Smooth muscle cell (in vitro differentiated cells): Measurements from ENCODE around the gene VWA5B2. TPM values are rescaled to one million over a fixed set of nuclear protein-coding genes. Genes with fewer than 3 reads are reported as not detected.

Experiments
- DNase-seq: peaks from one replicate; lab custom pipeline; 2025; ENCODE audit not compliant: unreplicated experiment; lab: John Stamatoyannopoulos, UW
- H2AFZ ChIP-seq: fragments of 200-600 bp; sonication (generic); 2 replicates; pipeline ENCODE4 v1.6.0; 2016; ENCODE audit warnings: antibody characterized with exemption, low read depth, mild to moderate bottlenecking
- H3F3A ChIP-seq: fragments of 200-600 bp; sonication (generic); 2 replicates; pipeline ENCODE4 v1.6.0; 2017; ENCODE audit warnings: antibody characterized with exemption, low read depth
- H3K27ac ChIP-seq: fragments of 200-600 bp; sonication (generic); 2 replicates; pipeline ENCODE4 v1.5.1; 2016; ENCODE audit warnings: low read depth, mild to moderate bottlenecking
- H3K27me3 ChIP-seq: fragments of 200-600 bp; sonication (generic); 2 replicates; pipeline ENCODE4 v1.6.1; 2016; ENCODE audit warnings: low read depth, mild to moderate bottlenecking
- H3K36me3 ChIP-seq: fragments of 200-600 bp; sonication (generic); 2 replicates; pipeline ENCODE4 v1.5.1; 2016; ENCODE audit warnings: low read depth
- H3K4me1 ChIP-seq: fragments of 200-600 bp; sonication (generic); 2 replicates; pipeline ENCODE4 v1.5.1; 2016; ENCODE audit warnings: low read depth
- H3K4me2 ChIP-seq: fragments of 200-600 bp; sonication (generic); 2 replicates; pipeline ENCODE4 v1.6.0; 2016; ENCODE audit warnings: mild to moderate bottlenecking
- H3K4me3 ChIP-seq: fragments of 200-600 bp; sonication (generic); 2 replicates; pipeline ENCODE4 v1.5.1; 2016; ENCODE audit warnings: mild to moderate bottlenecking
- H3K79me2 ChIP-seq: fragments of 200-600 bp; sonication (generic); 2 replicates; pipeline ENCODE4 v1.6.0; 2016; ENCODE audit warnings: low read depth, mild to moderate bottlenecking
- H3K9ac ChIP-seq: fragments of 200-600 bp; sonication (generic); 2 replicates; pipeline ENCODE4 v1.6.0; 2016; ENCODE audit warnings: low read depth
- H3K9me3 ChIP-seq: fragments of 200-600 bp; sonication (generic); replicated peaks from 2 replicates; pipeline ENCODE4 v1.5.1; 2016; ENCODE audit warnings: low read depth
- H4K20me1 ChIP-seq: fragments of 200-600 bp; sonication (generic); 2 replicates; pipeline ENCODE4 v1.6.0; 2016; ENCODE audit warnings: low read depth
- CTCF ChIP-seq: fragments of 200-600 bp; sonication (generic); IDR thresholded peaks from 2 replicates; pipeline ENCODE4 v1.5.1; 2017; ENCODE audit warnings: borderline replicate concordance, mild to moderate bottlenecking, antibody characterized with exemption; ENCODE audit not compliant: insufficient read depth, poor library complexity, severe bottlenecking
- WGBS: methylation state at CpG from one replicate; pipeline ENCODE4 v1.1.7; 2016; ENCODE audit warnings: low lambda C conversion rate; 5-methylcytosine and 5-hydroxymethylcytosine counted together
- polyA plus RNA-seq: library from polyadenylated mRNA; unstranded; fragments of >200 nt; fragmentation: Nextera tagmentation; extraction: Ambion mirVana; gene quantifications from 2 replicates; pipeline ENCODE4 v1.2.1, GENCODE V29; 2016
- total RNA-seq: library from RNA; depleted of rRNA; stranded (reverse); fragments of >200 nt; gene quantifications from 2 replicates; pipeline ENCODE4 v1.2.3, GENCODE V29; 2014

The VWA5B2 gene
- total and polyA plus RNA-seq, 2 experiments from 2014 or later: not detected

GRCh38 chr3:184260724-184261269 lies 31.4 kb downstream of the VWA5B2 start:
- Histone ChIP-seq H3K27ac (no peak overlapping the region), H3K4me2 (peak overlapping the region; percentile 92), H3K27me3 (peaks cover 59% of the 10 kb centered on the region), H3K4me1 (peaks cover 18% of the 10 kb centered on the region), H2AFZ (no peak overlapping the region), H3K79me2 (no peaks in the 10 kb centered on the region), H4K20me1 (peaks cover 21% of the 10 kb centered on the region), H3K9me3 (no peaks in the 10 kb centered on the region), H3K9ac (no peak overlapping the region), H3K36me3 (no peaks in the 10 kb centered on the region), H3F3A (peaks cover 6% of the 10 kb centered on the region), H3K4me3 (peak overlapping the region; percentile 54)
- no peak for TF ChIP-seq CTCF
- no peak for DNase-seq
- 3% methylated on average over 48 of the region's 49 CpGs for WGBS

GRCh38 chr3:184261270-184261853 lies 32.0 kb downstream of the VWA5B2 start, which contains the start of gene CAMK2N2:
CAMK2N2 (minus strand) TSS chr3:184261553; CDS start chr3:184261285, 268 bp downstream.
- no peak within 1 kb of the TSS for H2AFZ ChIP-seq
- H3F3A ChIP-seq: peaks cover 6% of the 10 kb centered on the region
- no peaks in the 10 kb centered on the region for H3K36me3 ChIP-seq
- H3K27ac ChIP-seq: no peak within 1 kb of the TSS
- H3K9me3 ChIP-seq: no peaks in the 10 kb centered on the region
- no peak within 1 kb of the TSS for H3K9ac ChIP-seq
- peak within 1 kb of the TSS; percentile 92 for H3K4me2 ChIP-seq
- no peaks in the 10 kb centered on the region for H3K79me2 ChIP-seq
- peak within 1 kb of the TSS; percentile 54 for H3K4me3 ChIP-seq
- no peak for DNase-seq
- no peak for TF ChIP-seq CTCF
- 0% methylated on average over 9 of the region's 67 CpGs for WGBS
- peaks cover 21% of the 10 kb centered on the region for H4K20me1 ChIP-seq
- H3K27me3 ChIP-seq: peaks cover 59% of the 10 kb centered on the region
- peaks cover 18% of the 10 kb centered on the region for H3K4me1 ChIP-seq

GRCh38 chr3:184261854-184262763 lies 32.7 kb downstream of the VWA5B2 start:
- H3F3A ChIP-seq: peaks cover 6% of the 10 kb centered on the region
- no peak for TF ChIP-seq CTCF
- peaks cover 18% of the 10 kb centered on the region for H3K4me1 ChIP-seq
- H3K9me3 ChIP-seq: no peaks in the 10 kb centered on the region
- peaks cover 21% of the 10 kb centered on the region for H4K20me1 ChIP-seq
- H3K36me3 ChIP-seq: no peaks in the 10 kb centered on the region
- no peak overlapping the region for H3K9ac ChIP-seq
- no peak overlapping the region for H2AFZ ChIP-seq
- H3K4me2 ChIP-seq: peak overlapping the region; percentile 92
- peak overlapping the region; percentile 54 for H3K4me3 ChIP-seq
- no peaks in the 10 kb centered on the region for H3K79me2 ChIP-seq
- no peak overlapping the region for H3K27ac ChIP-seq
- H3K27me3 ChIP-seq: peaks cover 59% of the 10 kb centered on the region
- 2% methylated on average over 46 of the region's 66 CpGs for WGBS
- DNase-seq: no peak
